GM23338 (cell line): ENCODE results near the gene ME1. TPM values are rescaled to one million over a fixed set of nuclear protein-coding genes. Genes with fewer than 3 reads are reported as not detected.

ENCODE experiments used
- ATAC-seq: fragments of 200-7000 bp; cut with Tn5 transposase; 3 replicates; pipeline ENCODE4 v1.9.1; 2020
- DNase-seq: peaks from one replicate; pipeline ENCODE4 v3.0.0-alpha.2; 2015; ENCODE audit warnings: low spot score
- H2AFZ ChIP-seq: fragments of 200-600 bp; sonication (generic); 2 replicates; pipeline ENCODE4 v1.8.0; 2016; ENCODE audit warnings: antibody characterized with exemption, mild to moderate bottlenecking, moderate library complexity
- H3F3A ChIP-seq: fragments of 200-600 bp; sonication (generic); replicated peaks from 2 replicates; pipeline ENCODE4 v1.8.0; 2017; ENCODE audit warnings: antibody characterized with exemption, mixed run types, low read depth
- H3K27ac ChIP-seq: fragments of 200-600 bp; sonication (generic); 2 replicates; pipeline ENCODE4 v1.6.1; 2016; ENCODE audit warnings: low read depth
- H3K27me3 ChIP-seq: fragments of 200-600 bp; sonication (generic); 2 replicates; pipeline ENCODE4 v1.8.0; 2016; ENCODE audit warnings: mild to moderate bottlenecking, mixed run types, moderate library complexity; ENCODE audit not compliant: insufficient read depth
- H3K36me3 ChIP-seq: fragments of 200-600 bp; sonication (generic); 2 replicates; pipeline ENCODE4 v1.8.0; 2016; ENCODE audit warnings: mild to moderate bottlenecking; ENCODE audit not compliant: insufficient read depth
- H3K4me1 ChIP-seq: fragments of 200-600 bp; sonication (generic); 2 replicates; pipeline ENCODE4 v1.8.0; 2016; ENCODE audit warnings: mild to moderate bottlenecking, moderate library complexity; ENCODE audit not compliant: insufficient read depth
- H3K4me2 ChIP-seq: fragments of 200-600 bp; sonication (generic); 2 replicates; pipeline ENCODE4 v1.7.1; 2017; ENCODE audit warnings: mixed run types
- H3K4me3 ChIP-seq: fragments of 200-600 bp; sonication (generic); 2 replicates; pipeline ENCODE4 v1.6.1; 2016; ENCODE audit warnings: mixed run types
- H3K79me2 ChIP-seq: fragments of 200-600 bp; sonication (generic); replicated peaks from 2 replicates; pipeline ENCODE4 v1.8.0; 2017; ENCODE audit warnings: mild to moderate bottlenecking; ENCODE audit not compliant: insufficient read depth
- H3K9me2 ChIP-seq: fragments of 200-600 bp; sonication (generic); 2 replicates; pipeline ENCODE4 v1.8.0; 2017; ENCODE audit not compliant: insufficient read depth
- H4K20me1 ChIP-seq: fragments of 200-600 bp; sonication (generic); replicated peaks from 2 replicates; pipeline ENCODE4 v1.8.0; 2017; ENCODE audit warnings: mild to moderate bottlenecking; ENCODE audit not compliant: insufficient read depth
- H3K27ac Mint-ChIP-seq: 2 replicates; pipeline ENCODE4 v1.8.0; 2020; ENCODE audit warnings: inconsistent platforms, mild to moderate bottlenecking, moderate library complexity, mixed read lengths
- H3K27me3 Mint-ChIP-seq: 3 replicates; pipeline ENCODE4 v1.8.0; 2022; ENCODE audit warnings: low read depth, mild to moderate bottlenecking, moderate library complexity, mixed read lengths, inconsistent platforms; ENCODE audit not compliant: insufficient read depth, poor library complexity
- H3K36me3 Mint-ChIP-seq: 3 replicates; pipeline ENCODE4 v1.8.0; 2021; ENCODE audit warnings: low read depth, mild to moderate bottlenecking, inconsistent platforms, moderate library complexity, mixed read lengths
- H3K4me1 Mint-ChIP-seq: 3 replicates; pipeline ENCODE4 v1.8.0; 2020; ENCODE audit warnings: mild to moderate bottlenecking, inconsistent platforms, mixed read lengths
- H3K4me3 Mint-ChIP-seq: 3 replicates; pipeline ENCODE4 v1.8.0; 2021; ENCODE audit warnings: moderate library complexity, mild to moderate bottlenecking, inconsistent platforms, mixed read lengths
- H3K9me3 Mint-ChIP-seq: 3 replicates; pipeline ENCODE4 v1.8.0; 2020; ENCODE audit warnings: moderate library complexity, mild to moderate bottlenecking, inconsistent platforms, mixed read lengths
- EZH2 ChIP-seq: fragments of 200-600 bp; sonication (generic); IDR thresholded peaks from one replicate; pipeline ENCODE4 v1.8.0; 2017; ENCODE audit warnings: antibody characterized with exemption, mild to moderate bottlenecking, low read depth; ENCODE audit not compliant: unreplicated experiment
- JUNB ChIP-seq: IDR thresholded peaks from one replicate; pipeline ENCODE4 v1.6.1; 2016; ENCODE audit warnings: antibody characterized with exemption; ENCODE audit not compliant: unreplicated experiment
- NANOG ChIP-seq: IDR thresholded peaks from 2 replicates; pipeline ENCODE4 v1.6.1; 2016; ENCODE audit warnings: antibody characterized with exemption, borderline replicate concordance
- STAT1 ChIP-seq: IDR thresholded peaks from one replicate; pipeline ENCODE4 v1.6.1; 2016; ENCODE audit warnings: antibody characterized with exemption; ENCODE audit not compliant: unreplicated experiment
- ZNF331 ChIP-seq: fragments of 250-450 bp; sonication (Bioruptor Pico); IDR thresholded peaks from 2 replicates; pipeline ENCODE4 v1.5.0; 2020; ENCODE audit warnings: low read depth, mild to moderate bottlenecking, moderate library complexity
- polyA plus RNA-seq: library from polyadenylated mRNA; unstranded; fragments of >200 nt; fragmentation: Nextera tagmentation; extraction: Ambion mirVana; gene quantifications from 2 replicates; pipeline ENCODE4 v1.2.1, GENCODE V29; 2016
- total RNA-seq: library from RNA; depleted of rRNA; stranded (reverse); fragments of >200 nt; shearing (Covaris generic); gene quantifications from 2 replicates; pipeline ENCODE4 v1.2.3, GENCODE V29; 2014
- TF ChIP-seq, protein P1 (sequence below): fragments of 250-450 bp; sonication (Bioruptor Pico); IDR thresholded peaks from 2 replicates; pipeline ENCODE4 v1.5.0; 2020; ENCODE audit warnings: mild to moderate bottlenecking, moderate library complexity
- TF ChIP-seq, protein P2 (sequence below): IDR thresholded peaks from one replicate; pipeline ENCODE4 v1.6.1; 2018; ENCODE audit warnings: antibody characterized with exemption; ENCODE audit not compliant: unreplicated experiment
- TF ChIP-seq, protein P3 (sequence below), 2 experiments: fragments of 200-600 bp in 1 of 2; sonication (generic) in 1 of 2; conservative IDR thresholded peaks; 2 replicates each; pipeline versions ENCODE4 v1.5.1 to v1.6.1; 2016 to 2017; ENCODE audit warnings: antibody characterized with exemption in 2 of 2, low read depth in 2 of 2, mild to moderate bottlenecking in 2 of 2, moderate library complexity in 1 of 2

ME1 gene
- total and polyA plus RNA-seq, 2 experiments from 2014 or later = 6.4 to 8.0 TPM

DNA sequence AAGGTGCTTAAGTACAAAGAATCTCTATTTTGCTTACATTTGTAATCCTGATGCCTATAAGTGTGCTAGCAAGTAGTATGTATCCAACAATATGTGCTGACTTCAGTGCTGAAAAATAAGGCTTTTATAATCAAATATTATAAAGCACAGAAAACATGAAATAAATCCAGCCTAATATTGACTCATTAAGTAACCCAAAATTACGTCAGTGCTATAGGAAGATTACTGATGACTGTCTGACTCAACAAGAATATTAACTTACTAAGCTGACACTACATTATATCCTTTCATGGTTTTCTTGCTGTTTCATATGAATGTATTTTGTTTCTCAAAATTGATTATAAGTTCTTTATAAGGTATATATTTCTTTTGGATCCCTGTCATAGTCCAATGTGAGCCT lies 76.1 kb downstream of the ME1 start:
- no peak overlapping the region for H3K4me3 ChIP-seq
- TF ChIP-seq, protein P1, sequence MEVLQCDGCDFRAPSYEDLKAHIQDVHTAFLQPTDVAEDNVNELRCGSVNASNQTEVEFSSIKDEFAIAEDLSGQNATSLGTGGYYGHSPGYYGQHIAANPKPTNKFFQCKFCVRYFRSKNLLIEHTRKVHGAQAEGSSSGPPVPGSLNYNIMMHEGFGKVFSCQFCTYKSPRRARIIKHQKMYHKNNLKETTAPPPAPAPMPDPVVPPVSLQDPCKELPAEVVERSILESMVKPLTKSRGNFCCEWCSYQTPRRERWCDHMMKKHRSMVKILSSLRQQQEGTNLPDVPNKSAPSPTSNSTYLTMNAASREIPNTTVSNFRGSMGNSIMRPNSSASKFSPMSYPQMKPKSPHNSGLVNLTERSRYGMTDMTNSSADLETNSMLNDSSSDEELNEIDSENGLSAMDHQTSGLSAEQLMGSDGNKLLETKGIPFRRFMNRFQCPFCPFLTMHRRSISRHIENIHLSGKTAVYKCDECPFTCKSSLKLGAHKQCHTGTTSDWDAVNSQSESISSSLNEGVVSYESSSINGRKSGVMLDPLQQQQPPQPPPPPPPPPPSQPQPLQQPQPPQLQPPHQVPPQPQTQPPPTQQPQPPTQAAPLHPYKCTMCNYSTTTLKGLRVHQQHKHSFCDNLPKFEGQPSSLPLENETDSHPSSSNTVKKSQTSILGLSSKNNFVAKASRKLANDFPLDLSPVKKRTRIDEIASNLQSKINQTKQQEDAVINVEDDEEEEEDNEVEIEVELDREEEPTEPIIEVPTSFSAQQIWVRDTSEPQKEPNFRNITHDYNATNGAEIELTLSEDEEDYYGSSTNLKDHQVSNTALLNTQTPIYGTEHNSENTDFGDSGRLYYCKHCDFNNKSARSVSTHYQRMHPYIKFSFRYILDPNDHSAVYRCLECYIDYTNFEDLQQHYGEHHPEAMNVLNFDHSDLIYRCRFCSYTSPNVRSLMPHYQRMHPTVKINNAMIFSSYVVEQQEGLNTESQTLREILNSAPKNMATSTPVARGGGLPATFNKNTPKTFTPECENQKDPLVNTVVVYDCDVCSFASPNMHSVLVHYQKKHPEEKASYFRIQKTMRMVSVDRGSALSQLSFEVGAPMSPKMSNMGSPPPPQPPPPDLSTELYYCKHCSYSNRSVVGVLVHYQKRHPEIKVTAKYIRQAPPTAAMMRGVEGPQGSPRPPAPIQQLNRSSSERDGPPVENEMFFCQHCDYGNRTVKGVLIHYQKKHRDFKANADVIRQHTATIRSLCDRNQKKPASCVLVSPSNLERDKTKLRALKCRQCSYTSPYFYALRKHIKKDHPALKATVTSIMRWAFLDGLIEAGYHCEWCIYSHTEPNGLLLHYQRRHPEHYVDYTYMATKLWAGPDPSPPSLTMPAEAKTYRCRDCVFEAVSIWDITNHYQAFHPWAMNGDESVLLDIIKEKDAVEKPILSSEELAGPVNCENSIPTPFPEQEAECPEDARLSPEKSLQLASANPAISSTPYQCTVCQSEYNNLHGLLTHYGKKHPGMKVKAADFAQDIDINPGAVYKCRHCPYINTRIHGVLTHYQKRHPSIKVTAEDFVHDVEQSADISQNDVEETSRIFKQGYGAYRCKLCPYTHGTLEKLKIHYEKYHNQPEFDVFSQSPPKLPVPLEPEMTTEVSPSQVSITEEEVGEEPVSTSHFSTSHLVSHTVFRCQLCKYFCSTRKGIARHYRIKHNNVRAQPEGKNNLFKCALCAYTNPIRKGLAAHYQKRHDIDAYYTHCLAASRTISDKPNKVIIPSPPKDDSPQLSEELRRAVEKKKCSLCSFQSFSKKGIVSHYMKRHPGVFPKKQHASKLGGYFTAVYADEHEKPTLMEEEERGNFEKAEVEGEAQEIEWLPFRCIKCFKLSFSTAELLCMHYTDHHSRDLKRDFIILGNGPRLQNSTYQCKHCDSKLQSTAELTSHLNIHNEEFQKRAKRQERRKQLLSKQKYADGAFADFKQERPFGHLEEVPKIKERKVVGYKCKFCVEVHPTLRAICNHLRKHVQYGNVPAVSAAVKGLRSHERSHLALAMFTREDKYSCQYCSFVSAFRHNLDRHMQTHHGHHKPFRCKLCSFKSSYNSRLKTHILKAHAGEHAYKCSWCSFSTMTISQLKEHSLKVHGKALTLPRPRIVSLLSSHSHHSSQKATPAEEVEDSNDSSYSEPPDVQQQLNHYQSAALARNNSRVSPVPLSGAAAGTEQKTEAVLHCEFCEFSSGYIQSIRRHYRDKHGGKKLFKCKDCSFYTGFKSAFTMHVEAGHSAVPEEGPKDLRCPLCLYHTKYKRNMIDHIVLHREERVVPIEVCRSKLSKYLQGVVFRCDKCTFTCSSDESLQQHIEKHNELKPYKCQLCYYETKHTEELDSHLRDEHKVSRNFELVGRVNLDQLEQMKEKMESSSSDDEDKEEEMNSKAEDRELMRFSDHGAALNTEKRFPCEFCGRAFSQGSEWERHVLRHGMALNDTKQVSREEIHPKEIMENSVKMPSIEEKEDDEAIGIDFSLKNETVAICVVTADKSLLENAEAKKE (CRISPR knock-in tag) = no peak
- no peak for TF ChIP-seq JUNB
- TF ChIP-seq ZNF331 (CRISPR knock-in tag) = no peak
- TF ChIP-seq, protein P2, sequence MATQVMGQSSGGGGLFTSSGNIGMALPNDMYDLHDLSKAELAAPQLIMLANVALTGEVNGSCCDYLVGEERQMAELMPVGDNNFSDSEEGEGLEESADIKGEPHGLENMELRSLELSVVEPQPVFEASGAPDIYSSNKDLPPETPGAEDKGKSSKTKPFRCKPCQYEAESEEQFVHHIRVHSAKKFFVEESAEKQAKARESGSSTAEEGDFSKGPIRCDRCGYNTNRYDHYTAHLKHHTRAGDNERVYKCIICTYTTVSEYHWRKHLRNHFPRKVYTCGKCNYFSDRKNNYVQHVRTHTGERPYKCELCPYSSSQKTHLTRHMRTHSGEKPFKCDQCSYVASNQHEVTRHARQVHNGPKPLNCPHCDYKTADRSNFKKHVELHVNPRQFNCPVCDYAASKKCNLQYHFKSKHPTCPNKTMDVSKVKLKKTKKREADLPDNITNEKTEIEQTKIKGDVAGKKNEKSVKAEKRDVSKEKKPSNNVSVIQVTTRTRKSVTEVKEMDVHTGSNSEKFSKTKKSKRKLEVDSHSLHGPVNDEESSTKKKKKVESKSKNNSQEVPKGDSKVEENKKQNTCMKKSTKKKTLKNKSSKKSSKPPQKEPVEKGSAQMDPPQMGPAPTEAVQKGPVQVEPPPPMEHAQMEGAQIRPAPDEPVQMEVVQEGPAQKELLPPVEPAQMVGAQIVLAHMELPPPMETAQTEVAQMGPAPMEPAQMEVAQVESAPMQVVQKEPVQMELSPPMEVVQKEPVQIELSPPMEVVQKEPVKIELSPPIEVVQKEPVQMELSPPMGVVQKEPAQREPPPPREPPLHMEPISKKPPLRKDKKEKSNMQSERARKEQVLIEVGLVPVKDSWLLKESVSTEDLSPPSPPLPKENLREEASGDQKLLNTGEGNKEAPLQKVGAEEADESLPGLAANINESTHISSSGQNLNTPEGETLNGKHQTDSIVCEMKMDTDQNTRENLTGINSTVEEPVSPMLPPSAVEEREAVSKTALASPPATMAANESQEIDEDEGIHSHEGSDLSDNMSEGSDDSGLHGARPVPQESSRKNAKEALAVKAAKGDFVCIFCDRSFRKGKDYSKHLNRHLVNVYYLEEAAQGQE = no peak
- TF ChIP-seq NANOG = no peak
- TF ChIP-seq, protein P3, sequence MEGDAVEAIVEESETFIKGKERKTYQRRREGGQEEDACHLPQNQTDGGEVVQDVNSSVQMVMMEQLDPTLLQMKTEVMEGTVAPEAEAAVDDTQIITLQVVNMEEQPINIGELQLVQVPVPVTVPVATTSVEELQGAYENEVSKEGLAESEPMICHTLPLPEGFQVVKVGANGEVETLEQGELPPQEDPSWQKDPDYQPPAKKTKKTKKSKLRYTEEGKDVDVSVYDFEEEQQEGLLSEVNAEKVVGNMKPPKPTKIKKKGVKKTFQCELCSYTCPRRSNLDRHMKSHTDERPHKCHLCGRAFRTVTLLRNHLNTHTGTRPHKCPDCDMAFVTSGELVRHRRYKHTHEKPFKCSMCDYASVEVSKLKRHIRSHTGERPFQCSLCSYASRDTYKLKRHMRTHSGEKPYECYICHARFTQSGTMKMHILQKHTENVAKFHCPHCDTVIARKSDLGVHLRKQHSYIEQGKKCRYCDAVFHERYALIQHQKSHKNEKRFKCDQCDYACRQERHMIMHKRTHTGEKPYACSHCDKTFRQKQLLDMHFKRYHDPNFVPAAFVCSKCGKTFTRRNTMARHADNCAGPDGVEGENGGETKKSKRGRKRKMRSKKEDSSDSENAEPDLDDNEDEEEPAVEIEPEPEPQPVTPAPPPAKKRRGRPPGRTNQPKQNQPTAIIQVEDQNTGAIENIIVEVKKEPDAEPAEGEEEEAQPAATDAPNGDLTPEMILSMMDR (conservative IDR thresholded peaks at IDR 0.05; ENCODE audit: low read depth in 2 of 2) = no peak
- TF ChIP-seq STAT1 = no peak
- no peak for TF ChIP-seq EZH2
- no peak overlapping the region for H3K4me3 Mint-ChIP-seq
- H3K27ac ChIP-seq = no peak overlapping the region
- no peaks in the 10 kb centered on the region for H3K27me3 Mint-ChIP-seq
- H2AFZ ChIP-seq = no peak overlapping the region
- no peaks in the 10 kb centered on the region for H3K4me1 Mint-ChIP-seq
- H3F3A ChIP-seq = no peaks in the 10 kb centered on the region
- H3K79me2 ChIP-seq = no peaks in the 10 kb centered on the region
- no peaks in the 10 kb centered on the region for H3K4me1 ChIP-seq
- H3K36me3 Mint-ChIP-seq = peaks cover 7% of the 10 kb centered on the region
- no peak overlapping the region for H3K27ac Mint-ChIP-seq
- no peaks in the 10 kb centered on the region for H3K9me2 ChIP-seq
- no peak overlapping the region for H3K4me2 ChIP-seq
- no peaks in the 10 kb centered on the region for H3K27me3 ChIP-seq
- no peaks in the 10 kb centered on the region for H3K36me3 ChIP-seq
- DNase-seq (no peak), ATAC-seq (no peak)
- peaks cover 6% of the 10 kb centered on the region; the same call in 2 of the 3 replicates for H3K9me3 Mint-ChIP-seq
- H4K20me1 ChIP-seq = no peaks in the 10 kb centered on the region
